GM19328 (cell line): ENCODE data around the gene ADARB2.

Source experiments
- ATAC-seq: cut with Tn5 transposase; IDR thresholded peaks from one replicate; pipeline ENCODE4 v1.9.1; 2021; ENCODE audit warnings: mild to moderate bottlenecking, moderate library complexity; ENCODE audit not compliant: unreplicated experiment

The ADARB2 gene

GRCh38 chr10:1687190-1687589, 50.1 kb downstream of the ADARB2 start:
- no peak for ATAC-seq

GRCh38 chr10:1686491-1686749, 50.9 kb downstream of the ADARB2 start:
- ATAC-seq = no peak

- ATAC-seq = no peak
Observed at GRCh38 chr10:1685699-1686490, 51.4 kb downstream of the ADARB2 start.

GRCh38 chr10:1684991-1685390, 52.3 kb downstream of the ADARB2 start:
- no peak for ATAC-seq

GRCh38 chr10:1683649-1684048, 53.7 kb downstream of the ADARB2 start:
- no peak for ATAC-seq

- no peak for ATAC-seq
Observed at GRCh38 chr10:1679821-1680650, 57.3 kb downstream of the ADARB2 start.

GRCh38 chr10:1678084-1678483, 59.2 kb downstream of the ADARB2 start:
- no peak for ATAC-seq

- no peak for ATAC-seq
Observed at GRCh38 chr10:1677307-1677939, 59.9 kb downstream of the ADARB2 start.

GRCh38 chr10:1674501-1674900, 62.8 kb downstream of the ADARB2 start:
- no peak for ATAC-seq

- ATAC-seq = no peak
Observed at GRCh38 chr10:1673568-1674345, 63.6 kb downstream of the ADARB2 start.

- ATAC-seq = no peak
Observed at GRCh38 chr10:1672001-1672781, 65.1 kb downstream of the ADARB2 start.

- no peak for ATAC-seq
Observed at GRCh38 chr10:1671366-1672000, 65.8 kb downstream of the ADARB2 start.

GRCh38 chr10:1670541-1671365, 66.6 kb downstream of the ADARB2 start:
- ATAC-seq = no peak

- no peak for ATAC-seq
Observed at GRCh38 chr10:1669433-1669832, 67.9 kb downstream of the ADARB2 start.

GRCh38 chr10:1668399-1668798, 68.9 kb downstream of the ADARB2 start:
- no peak for ATAC-seq

- no peak for ATAC-seq
Observed at GRCh38 chr10:1667392-1667791, 69.9 kb downstream of the ADARB2 start.

GRCh38 chr10:1666147-1666546, 71.2 kb downstream of the ADARB2 start:
- no peak for ATAC-seq

GRCh38 chr10:1665681-1666080, 71.6 kb downstream of the ADARB2 start:
- ATAC-seq = no peak

- ATAC-seq = no peak
Observed at GRCh38 chr10:1665021-1665661, 72.2 kb downstream of the ADARB2 start.
